Measurements from ENCODE around the gene SCGB1D1.

DNA sequence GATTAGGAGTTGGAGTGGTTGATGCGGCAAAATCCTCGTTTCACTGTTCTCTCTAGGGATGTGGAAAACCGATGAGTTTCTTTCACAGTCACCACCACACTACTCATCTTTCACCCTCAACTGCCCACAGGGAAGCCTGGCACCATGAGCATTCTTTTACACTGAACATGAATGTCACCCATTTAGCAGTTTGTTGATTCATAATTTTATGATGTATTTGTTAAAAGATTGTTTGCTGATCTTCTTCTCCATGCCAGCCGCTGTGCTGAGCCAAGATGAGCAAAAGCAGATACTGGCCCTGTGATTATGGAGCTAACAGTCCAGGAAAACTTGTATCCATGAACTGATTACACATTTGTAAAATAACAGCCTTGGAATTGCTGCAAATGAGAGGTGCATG is 48.1 kb downstream of the SCGB1D1 start:
- TF ChIP-seq, protein P1, sequence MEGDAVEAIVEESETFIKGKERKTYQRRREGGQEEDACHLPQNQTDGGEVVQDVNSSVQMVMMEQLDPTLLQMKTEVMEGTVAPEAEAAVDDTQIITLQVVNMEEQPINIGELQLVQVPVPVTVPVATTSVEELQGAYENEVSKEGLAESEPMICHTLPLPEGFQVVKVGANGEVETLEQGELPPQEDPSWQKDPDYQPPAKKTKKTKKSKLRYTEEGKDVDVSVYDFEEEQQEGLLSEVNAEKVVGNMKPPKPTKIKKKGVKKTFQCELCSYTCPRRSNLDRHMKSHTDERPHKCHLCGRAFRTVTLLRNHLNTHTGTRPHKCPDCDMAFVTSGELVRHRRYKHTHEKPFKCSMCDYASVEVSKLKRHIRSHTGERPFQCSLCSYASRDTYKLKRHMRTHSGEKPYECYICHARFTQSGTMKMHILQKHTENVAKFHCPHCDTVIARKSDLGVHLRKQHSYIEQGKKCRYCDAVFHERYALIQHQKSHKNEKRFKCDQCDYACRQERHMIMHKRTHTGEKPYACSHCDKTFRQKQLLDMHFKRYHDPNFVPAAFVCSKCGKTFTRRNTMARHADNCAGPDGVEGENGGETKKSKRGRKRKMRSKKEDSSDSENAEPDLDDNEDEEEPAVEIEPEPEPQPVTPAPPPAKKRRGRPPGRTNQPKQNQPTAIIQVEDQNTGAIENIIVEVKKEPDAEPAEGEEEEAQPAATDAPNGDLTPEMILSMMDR (IDR thresholded peaks at IDR 0.05): no peak
- TF ChIP-seq POLR2A (IDR thresholded peaks at IDR 0.05): no peak
- no peak for TF ChIP-seq POLR2AphosphoS5 (IDR thresholded peaks at IDR 0.05)
